AG10803 (cell line): ENCODE data around the gene CFAP46.
"Not testable (repeated sequence)": the region's sequence is repeated elsewhere in the genome, so short reads cannot be mapped to it uniquely, and the experiment has no call there.

Source experiments
- DNase-seq: peaks from one replicate; pipeline ENCODE4 v3.0.0; 2010; ENCODE audit warnings: low read depth
- H3K4me3 ChIP-seq: 2 replicates; pipeline ENCODE4 v1.5.1; 2011; ENCODE audit warnings: mild to moderate bottlenecking, low read length, control low read depth
- TF ChIP-seq, protein P1 (sequence below): conservative IDR thresholded peaks from 2 replicates; pipeline ENCODE4 v1.5.1; 2011; ENCODE audit warnings: mild to moderate bottlenecking, low read length, control low read depth, inconsistent platforms

CFAP46 gene

DNA sequence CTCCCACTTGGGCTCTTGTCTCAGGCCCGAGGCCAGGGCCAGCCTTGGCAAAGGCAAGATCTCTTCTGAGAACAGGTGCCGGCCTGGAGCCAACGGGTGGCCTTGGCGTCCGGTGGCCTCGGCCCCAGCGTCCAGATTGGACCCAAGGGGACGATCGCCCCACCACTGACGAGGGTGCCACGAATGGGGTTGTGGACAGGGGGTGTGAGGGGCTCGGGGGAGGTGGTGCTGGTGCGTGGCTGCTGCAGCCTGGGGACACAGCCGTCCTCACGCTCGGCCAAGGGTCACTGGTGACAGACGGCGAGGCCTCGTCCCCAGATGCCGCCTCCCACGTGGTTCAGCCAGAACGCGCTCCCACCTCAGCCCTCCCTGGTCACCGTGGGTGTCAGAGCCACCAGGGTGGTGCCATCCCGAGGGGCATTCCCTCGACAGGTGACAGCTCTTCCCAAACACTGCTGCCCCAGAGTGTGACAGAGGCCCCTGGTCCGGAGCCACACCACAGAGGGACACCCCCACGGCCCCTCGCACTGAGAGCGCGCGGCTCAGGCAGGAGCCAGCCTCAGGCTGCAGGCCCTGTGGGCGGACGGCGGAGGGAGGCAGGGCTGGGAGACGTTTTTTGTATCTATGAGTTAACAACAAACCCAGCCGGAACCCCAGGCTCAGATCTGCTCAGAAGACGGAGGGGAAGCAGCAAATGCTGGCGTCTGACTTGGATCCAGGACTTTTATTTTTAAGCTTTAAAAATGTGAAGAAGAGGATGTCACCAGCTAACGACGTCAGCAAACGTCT, 18.5 kb upstream of the CFAP46 start:
- H3K4me3 ChIP-seq = no peak overlapping the region
- DNase-seq = no peak
- TF ChIP-seq, protein P1, sequence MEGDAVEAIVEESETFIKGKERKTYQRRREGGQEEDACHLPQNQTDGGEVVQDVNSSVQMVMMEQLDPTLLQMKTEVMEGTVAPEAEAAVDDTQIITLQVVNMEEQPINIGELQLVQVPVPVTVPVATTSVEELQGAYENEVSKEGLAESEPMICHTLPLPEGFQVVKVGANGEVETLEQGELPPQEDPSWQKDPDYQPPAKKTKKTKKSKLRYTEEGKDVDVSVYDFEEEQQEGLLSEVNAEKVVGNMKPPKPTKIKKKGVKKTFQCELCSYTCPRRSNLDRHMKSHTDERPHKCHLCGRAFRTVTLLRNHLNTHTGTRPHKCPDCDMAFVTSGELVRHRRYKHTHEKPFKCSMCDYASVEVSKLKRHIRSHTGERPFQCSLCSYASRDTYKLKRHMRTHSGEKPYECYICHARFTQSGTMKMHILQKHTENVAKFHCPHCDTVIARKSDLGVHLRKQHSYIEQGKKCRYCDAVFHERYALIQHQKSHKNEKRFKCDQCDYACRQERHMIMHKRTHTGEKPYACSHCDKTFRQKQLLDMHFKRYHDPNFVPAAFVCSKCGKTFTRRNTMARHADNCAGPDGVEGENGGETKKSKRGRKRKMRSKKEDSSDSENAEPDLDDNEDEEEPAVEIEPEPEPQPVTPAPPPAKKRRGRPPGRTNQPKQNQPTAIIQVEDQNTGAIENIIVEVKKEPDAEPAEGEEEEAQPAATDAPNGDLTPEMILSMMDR = no peak

DNA sequence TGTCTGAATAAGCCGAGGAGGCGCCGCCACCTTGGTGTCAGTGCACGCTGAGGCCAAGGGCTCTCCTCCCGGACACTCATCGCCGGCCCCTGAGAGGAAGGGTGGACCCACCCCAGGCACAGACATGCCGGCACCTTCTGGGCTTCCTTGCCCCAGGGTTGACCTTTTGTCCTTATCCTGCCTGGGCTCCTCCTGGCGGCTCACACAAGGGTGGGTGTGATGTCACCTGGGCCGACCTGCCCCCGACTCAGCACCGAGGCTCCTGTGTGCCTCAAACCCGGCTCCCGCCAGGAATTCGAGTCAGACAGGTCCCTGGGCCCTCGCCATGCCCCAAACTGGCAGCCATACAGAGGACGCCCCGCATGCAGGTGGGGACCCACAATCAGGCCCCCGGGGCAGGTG, 17.7 kb upstream of the CFAP46 start:
- no peak for DNase-seq
- H3K4me3 ChIP-seq = no peak overlapping the region
- TF ChIP-seq, protein P1 = no peak

DNA sequence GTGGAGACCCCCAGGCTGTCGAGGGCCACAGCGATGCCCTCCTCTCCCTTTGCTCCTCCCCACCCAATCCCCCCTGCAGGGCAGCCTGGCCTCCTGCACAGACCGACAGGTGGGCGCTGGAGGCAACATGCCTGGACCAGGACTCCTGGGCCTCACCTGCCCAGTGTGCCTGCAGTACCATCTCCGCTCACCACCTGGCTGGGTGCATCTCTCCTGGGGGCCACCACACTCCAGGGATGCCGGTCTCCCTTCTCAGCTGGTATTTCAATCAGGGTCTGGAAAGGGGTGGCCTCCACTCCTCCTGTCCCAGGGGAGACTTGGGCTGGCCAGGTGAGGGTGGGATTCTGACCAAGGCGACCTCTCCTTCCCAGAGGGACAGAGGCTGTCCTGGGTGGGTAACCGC, 17.2 kb upstream of the CFAP46 start:
- no peak overlapping the region for H3K4me3 ChIP-seq
- TF ChIP-seq, protein P1 = no peak
- DNase-seq = no peak

DNA sequence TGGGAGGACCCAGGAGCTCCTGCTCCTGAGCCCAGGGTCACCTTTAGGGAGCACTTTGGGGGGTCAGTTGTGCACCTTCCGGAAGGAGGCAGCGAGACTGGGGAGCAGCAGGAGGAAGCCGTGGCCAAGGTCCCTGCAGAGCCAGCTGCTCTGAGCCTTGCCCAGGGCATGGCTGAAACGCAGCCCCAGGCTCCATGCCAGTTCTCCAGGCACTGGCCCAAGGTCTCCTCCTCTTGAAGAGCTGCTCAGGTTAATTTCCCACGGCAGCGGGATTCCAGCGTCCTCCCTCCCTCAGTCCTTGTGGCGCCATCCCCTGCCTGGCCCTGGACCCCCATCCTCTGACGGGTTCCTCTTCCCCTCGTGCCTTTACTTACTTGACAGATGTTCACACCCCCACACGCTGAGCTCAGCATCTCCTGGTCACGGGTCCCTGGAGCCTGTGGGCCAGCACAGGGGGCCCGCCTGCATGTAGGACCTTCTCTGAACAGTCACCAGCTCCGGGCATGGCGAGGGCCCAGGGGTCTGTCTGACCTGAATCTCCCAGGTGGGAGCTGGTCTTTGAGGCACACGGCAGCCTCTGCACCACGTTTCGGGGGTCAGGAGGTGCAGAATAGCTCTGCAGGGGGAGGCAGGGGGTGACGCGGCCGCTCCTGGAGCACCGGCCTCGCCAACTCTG, 16.7 kb upstream of the CFAP46 start:
- no peak overlapping the region for H3K4me3 ChIP-seq
- TF ChIP-seq, protein P1 = no peak
- no peak for DNase-seq

DNA sequence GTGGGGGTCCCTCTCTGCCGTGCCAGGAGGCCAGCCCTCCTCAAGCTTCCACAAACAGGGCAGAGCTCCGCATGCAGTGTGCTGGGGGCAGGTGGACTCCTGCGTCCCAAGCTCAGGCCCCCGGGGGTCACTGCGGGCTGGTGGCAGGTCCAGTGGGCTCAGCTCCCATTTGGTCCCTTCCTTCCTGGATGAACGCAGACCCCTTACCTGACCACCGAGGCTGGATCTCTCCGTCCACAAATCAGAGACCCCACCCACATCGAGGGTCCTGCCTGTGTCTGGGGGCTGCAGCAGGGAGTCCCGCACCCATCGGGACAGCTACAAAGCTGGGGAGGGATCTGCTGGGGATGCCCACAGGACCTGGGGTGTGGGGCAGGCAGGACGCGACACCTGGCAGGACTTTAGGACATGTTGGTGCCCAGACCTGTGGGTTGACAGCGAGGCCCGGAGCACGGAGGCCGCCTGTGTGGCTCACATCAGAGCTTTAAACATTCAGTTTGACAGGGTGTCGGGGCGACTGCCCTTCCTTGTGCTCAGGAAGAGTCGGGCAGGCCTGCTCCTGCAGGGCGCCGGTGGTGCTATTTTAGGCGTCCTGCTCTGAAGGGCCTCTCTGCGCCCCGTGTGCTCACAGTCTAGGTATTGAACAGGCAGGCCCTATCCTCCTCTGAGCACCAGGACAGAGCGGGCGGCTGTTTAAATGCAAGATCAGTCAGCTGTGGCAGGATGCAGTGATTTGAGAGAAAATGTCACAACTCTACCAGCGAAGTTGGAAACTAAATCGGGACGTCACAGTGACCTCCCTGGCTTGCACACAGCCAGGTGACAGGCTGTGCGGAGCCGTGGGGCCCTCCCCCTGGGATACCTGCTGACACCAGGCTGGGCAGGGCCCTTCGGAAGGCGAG, 15.9 kb upstream of the CFAP46 start:
- TF ChIP-seq, protein P1 = no peak
- no peak for DNase-seq
- no peak overlapping the region for H3K4me3 ChIP-seq

DNA sequence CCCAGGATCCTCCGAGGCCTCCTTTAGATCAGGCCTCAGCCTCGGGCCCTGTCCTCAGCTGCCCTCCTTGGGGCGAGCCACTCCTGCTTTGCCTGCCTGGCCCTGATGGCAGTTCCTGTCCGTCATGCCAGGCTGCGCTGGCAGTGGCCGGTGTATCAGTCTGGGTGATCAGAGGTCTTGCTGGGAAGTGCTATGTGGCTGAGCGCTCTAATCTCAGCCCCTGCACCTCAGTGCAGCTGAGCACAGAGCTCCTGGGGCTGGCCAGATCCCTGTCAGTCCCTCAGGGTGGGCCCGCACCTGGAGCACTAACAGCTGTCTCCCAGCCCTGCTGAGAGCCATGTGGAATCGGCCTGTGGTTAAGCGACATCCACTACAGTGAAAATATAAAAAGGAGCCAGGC, 14.8 kb upstream of the CFAP46 start:
- TF ChIP-seq, protein P1 = no peak
- DNase-seq = no peak
- no peak overlapping the region for H3K4me3 ChIP-seq

DNA sequence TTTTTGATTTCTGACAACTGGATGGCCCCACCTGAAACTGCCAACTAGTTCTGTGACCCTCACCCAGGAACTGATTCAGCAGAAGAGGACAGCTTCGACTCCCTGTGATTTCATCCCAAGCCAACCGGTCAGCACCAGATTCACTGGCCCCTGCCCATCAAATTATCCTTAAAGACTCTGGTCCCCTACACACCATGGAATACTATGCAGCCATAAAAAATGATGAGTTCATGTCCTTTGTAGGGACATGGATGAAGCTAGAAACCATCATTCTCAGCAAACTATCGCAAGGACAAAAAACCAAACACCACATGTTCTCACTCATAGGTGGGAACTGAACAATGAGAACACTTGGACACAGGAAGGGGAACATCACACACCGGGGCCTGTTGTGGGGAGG, 13.9 kb upstream of the CFAP46 start:
- not testable (repeated sequence) for DNase-seq, H3K4me3 ChIP-seq
